Caco-2 (cell line): ENCODE results near the gene TMEM132C. TPM values are rescaled to one million over a fixed set of nuclear protein-coding genes. Genes with fewer than 3 reads are reported as not detected.

Experiments used
- BruUV-seq: library from RNA; stranded (reverse); fragments of 400-500 nt; replicated peaks from 2 replicates; lab custom pipeline; 2021; lab: Mats Ljungman, UMichigan
- CTCF ChIA-PET: fragments of 300-600 bp; sonication (Branson Sonifier 250); formaldehyde crosslinking; loops from one replicate; lab custom pipeline; 2022; ENCODE audit warnings: antibody characterized with exemption; lab: Charles Lee
- POLR2A ChIA-PET: fragments of 300-600 bp; sonication (Branson Sonifier 250); formaldehyde crosslinking; loops from one replicate; lab custom pipeline; 2022; ENCODE audit warnings: antibody characterized with exemption; lab: Charles Lee
- DNase-seq, 2 experiments: peaks; one replicate each; pipeline versions ENCODE4 v3.0.0 to v3.0.0-alpha.2; 2020 to 2022
- H3K27me3 ChIP-seq: replicated peaks from 2 replicates; pipeline ENCODE4 v1.6.0; 2011; ENCODE audit warnings: low read length; ENCODE audit not compliant: control insufficient read depth, insufficient read depth
- H3K36me3 ChIP-seq: 2 replicates; pipeline ENCODE4 v1.5.1; 2011; ENCODE audit warnings: low read length; ENCODE audit not compliant: control insufficient read depth, insufficient read depth
- H3K4me1 ChIP-seq: fragments of 250-450 bp; sonication (Bioruptor Pico); 2 replicates; pipeline ENCODE4 v1.5.1; 2020; ENCODE audit warnings: mild to moderate bottlenecking
- H3K4me3 ChIP-seq: 2 replicates; pipeline ENCODE4 v1.5.1; 2011; ENCODE audit warnings: low read depth, mild to moderate bottlenecking, control low read depth, low read length
- H3K9me3 ChIP-seq: fragments of 250-450 bp; sonication (Bioruptor Pico); 2 replicates; pipeline ENCODE4 v1.5.1; 2020; ENCODE audit warnings: mild to moderate bottlenecking, moderate library complexity
- H3K27ac Mint-ChIP-seq: one replicate; pipeline ENCODE4 v1.8.0; 2022; ENCODE audit warnings: mixed read lengths; ENCODE audit not compliant: unreplicated experiment
- H3K27me3 Mint-ChIP-seq: one replicate; pipeline ENCODE4 v1.8.0; 2022; ENCODE audit warnings: mixed read lengths; ENCODE audit not compliant: insufficient read depth, unreplicated experiment
- H3K36me3 Mint-ChIP-seq: one replicate; pipeline ENCODE4 v1.8.0; 2022; ENCODE audit warnings: mild to moderate bottlenecking, mixed read lengths; ENCODE audit not compliant: insufficient read depth, unreplicated experiment
- H3K4me1 Mint-ChIP-seq: one replicate; pipeline ENCODE4 v1.8.0; 2022; ENCODE audit warnings: low read depth, mixed read lengths; ENCODE audit not compliant: unreplicated experiment
- H3K4me3 Mint-ChIP-seq: one replicate; pipeline ENCODE4 v1.8.0; 2022; ENCODE audit warnings: mild to moderate bottlenecking, moderate library complexity, mixed read lengths; ENCODE audit not compliant: unreplicated experiment
- H3K9me3 Mint-ChIP-seq: one replicate; pipeline ENCODE4 v1.8.0; 2022; ENCODE audit warnings: mixed read lengths; ENCODE audit not compliant: unreplicated experiment
- intact Hi-C: fragments of 100-400 bp; cut with micrococcal nuclease; formaldehyde crosslinking; loops from one replicate; pipeline ENCODE4 v1.10.0; 2022; ENCODE audit not compliant: unreplicated experiment
- total RNA-seq: library from RNA; stranded (reverse); gene quantifications from 2 replicates; pipeline ENCODE4 v1.2.3, GENCODE V29; 2022
- TF ChIP-seq, protein P1 (sequence below), 2 experiments: fragments of 200-600 bp in 1 of 2; IDR thresholded peaks; 1 replicate in 1 of 2; 2 replicates in 1 of 2; pipeline versions ENCODE4 v1.5.1 to v1.8.0; 2011 to 2022; ENCODE audit warnings: antibody characterized with exemption in 1 of 2, control low read depth in 1 of 2, inconsistent platforms in 1 of 2, low read depth in 1 of 2, low read length in 1 of 2, mild to moderate bottlenecking in 1 of 2, moderate library complexity in 1 of 2; ENCODE audit not compliant: insufficient read depth in 1 of 2, severe bottlenecking in 1 of 2, unreplicated experiment in 1 of 2

TMEM132C gene
- total RNA-seq, 1 experiment from 2014 or later = not detected

DNA sequence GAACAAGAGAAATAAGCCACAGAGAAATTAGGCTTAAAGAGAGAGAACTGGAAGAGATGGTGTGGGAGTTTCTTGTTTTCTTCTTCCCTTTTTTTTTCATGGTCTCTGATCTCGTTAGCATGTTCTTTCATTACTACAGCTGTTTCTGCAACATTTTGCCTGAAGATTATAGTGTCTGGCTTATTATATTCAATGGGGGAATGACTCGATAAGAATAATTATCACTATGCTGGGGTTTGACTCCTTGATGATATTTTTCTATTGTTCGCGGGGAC, 70.0 kb downstream of the TMEM132C start:
- H3K4me3 Mint-ChIP-seq = no peak overlapping the region
- intact Hi-C loops = no loop called here
- POLR2A ChIA-PET = no interaction called here

DNA sequence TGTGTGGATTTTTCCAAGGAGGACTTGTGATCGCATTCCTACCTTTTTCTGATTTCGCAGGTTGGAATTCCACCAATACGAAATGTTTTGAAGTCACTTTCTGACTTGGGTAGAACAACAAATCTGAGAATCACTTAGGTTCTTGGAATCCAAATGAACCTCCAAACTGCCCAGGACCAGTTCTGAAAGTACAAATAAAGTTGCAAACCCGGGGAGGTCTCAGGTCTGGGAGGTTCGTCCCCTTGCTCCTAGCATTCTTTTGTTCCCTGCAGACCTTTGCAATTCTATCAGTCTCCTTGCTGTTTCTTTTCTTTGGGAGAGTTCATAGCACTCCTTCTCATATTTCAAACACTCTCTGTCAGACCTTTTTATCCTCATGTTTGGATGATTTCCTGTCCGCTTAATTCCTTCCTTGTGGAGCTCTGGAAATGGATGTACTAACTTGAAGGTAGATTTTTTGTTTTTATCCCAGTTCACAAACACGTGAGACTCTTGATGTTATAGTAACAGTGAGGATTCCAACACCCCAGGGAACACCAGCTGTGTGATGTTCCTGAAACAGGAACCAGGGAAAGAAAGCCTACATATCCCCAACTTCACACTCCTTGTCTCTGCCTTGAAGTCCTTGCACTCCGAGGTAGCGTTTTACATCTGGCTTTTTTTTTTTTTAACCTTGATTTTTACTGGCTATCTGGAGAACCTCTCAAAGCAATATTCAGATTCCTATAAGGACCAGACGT, 70.6 kb downstream of the TMEM132C start:
- Histone ChIP-seq H3K9me3 (no peaks in the 10 kb centered on the region), H3K4me1 (no peaks in the 10 kb centered on the region), H3K27me3 (no peaks in the 10 kb centered on the region), H3K36me3 (no peaks in the 10 kb centered on the region), H3K4me3 (no peak overlapping the region)
- no peak overlapping the region for H3K27ac Mint-ChIP-seq
- POLR2A ChIA-PET = no interaction called here
- BruUV-seq = no TSS peak
- no peaks in the 10 kb centered on the region for H3K36me3 Mint-ChIP-seq
- CTCF ChIA-PET = no interaction called here
- peaks cover 11% of the 10 kb centered on the region for H3K9me3 Mint-ChIP-seq
- no peak overlapping the region for H3K4me3 Mint-ChIP-seq
- H3K4me1 Mint-ChIP-seq = no peaks in the 10 kb centered on the region
- DNase-seq = no peak
- no peaks in the 10 kb centered on the region for H3K27me3 Mint-ChIP-seq
- intact Hi-C loops = no loop called here
- TF ChIP-seq, protein P1, sequence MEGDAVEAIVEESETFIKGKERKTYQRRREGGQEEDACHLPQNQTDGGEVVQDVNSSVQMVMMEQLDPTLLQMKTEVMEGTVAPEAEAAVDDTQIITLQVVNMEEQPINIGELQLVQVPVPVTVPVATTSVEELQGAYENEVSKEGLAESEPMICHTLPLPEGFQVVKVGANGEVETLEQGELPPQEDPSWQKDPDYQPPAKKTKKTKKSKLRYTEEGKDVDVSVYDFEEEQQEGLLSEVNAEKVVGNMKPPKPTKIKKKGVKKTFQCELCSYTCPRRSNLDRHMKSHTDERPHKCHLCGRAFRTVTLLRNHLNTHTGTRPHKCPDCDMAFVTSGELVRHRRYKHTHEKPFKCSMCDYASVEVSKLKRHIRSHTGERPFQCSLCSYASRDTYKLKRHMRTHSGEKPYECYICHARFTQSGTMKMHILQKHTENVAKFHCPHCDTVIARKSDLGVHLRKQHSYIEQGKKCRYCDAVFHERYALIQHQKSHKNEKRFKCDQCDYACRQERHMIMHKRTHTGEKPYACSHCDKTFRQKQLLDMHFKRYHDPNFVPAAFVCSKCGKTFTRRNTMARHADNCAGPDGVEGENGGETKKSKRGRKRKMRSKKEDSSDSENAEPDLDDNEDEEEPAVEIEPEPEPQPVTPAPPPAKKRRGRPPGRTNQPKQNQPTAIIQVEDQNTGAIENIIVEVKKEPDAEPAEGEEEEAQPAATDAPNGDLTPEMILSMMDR (IDR thresholded peaks at IDR 0.05; ENCODE audit: insufficient read depth in 1 of 2, low read depth in 1 of 2, low read length in 1 of 2, severe bottlenecking in 1 of 2, unreplicated experiment in 1 of 2) = no peak

More for the DNA sequence above, 70.0 kb downstream of the TMEM132C start:
- no TSS peak for BruUV-seq
- no peak overlapping the region for H3K4me3 ChIP-seq
- DNase-seq = no peak
- no peaks in the 10 kb centered on the region for H3K27me3 Mint-ChIP-seq
- H3K4me1 ChIP-seq = no peaks in the 10 kb centered on the region
- no peaks in the 10 kb centered on the region for H3K27me3 ChIP-seq
- no peaks in the 10 kb centered on the region for H3K4me1 Mint-ChIP-seq
- H3K9me3 ChIP-seq = no peaks in the 10 kb centered on the region
- H3K36me3 ChIP-seq = no peaks in the 10 kb centered on the region
- no peak overlapping the region for H3K27ac Mint-ChIP-seq
- no peaks in the 10 kb centered on the region for H3K36me3 Mint-ChIP-seq
- CTCF ChIA-PET = no interaction called here
- peaks cover 11% of the 10 kb centered on the region for H3K9me3 Mint-ChIP-seq
- TF ChIP-seq, protein P1 (IDR thresholded peaks at IDR 0.05; ENCODE audit: insufficient read depth in 1 of 2, low read depth in 1 of 2, low read length in 1 of 2, severe bottlenecking in 1 of 2, unreplicated experiment in 1 of 2) = no peak

- no peak for DNase-seq
- intact Hi-C loops = no loop called here
- no peaks in the 10 kb centered on the region for H3K9me3 ChIP-seq
- no peaks in the 10 kb centered on the region for H3K36me3 ChIP-seq
- no peaks in the 10 kb centered on the region for H3K27me3 Mint-ChIP-seq
- no peaks in the 10 kb centered on the region for H3K36me3 Mint-ChIP-seq
- no peaks in the 10 kb centered on the region for H3K27me3 ChIP-seq
- ChIA-PET POLR2A (no interaction called here), CTCF (no interaction called here)
- no peaks in the 10 kb centered on the region for H3K4me1 Mint-ChIP-seq
- no peak overlapping the region for H3K27ac Mint-ChIP-seq
- BruUV-seq = no TSS peak
- TF ChIP-seq, protein P1 (IDR thresholded peaks at IDR 0.05; ENCODE audit: insufficient read depth in 1 of 2, low read depth in 1 of 2, low read length in 1 of 2, severe bottlenecking in 1 of 2, unreplicated experiment in 1 of 2) = no peak
- no peak overlapping the region for H3K4me3 ChIP-seq
- H3K9me3 Mint-ChIP-seq = peaks cover 11% of the 10 kb centered on the region
- no peak overlapping the region for H3K4me3 Mint-ChIP-seq
- H3K4me1 ChIP-seq = no peaks in the 10 kb centered on the region
Measured at GRCh38 chr12:128338386-128339125, 71.6 kb downstream of the TMEM132C start.
